SK-N-SH (cell line): ENCODE data around the gene C1QTNF9.

Source experiments
- CHD2 ChIP-seq: fragments of 150-350 bp; IDR thresholded peaks from 2 replicates; pipeline ENCODE4 v1.6.1; 2018; ENCODE audit warnings: low read length; ENCODE audit not compliant: partially characterized antibody
- CTCF ChIP-seq: fragments of 200-600 bp; sonication (generic); IDR thresholded peaks from 2 replicates; pipeline ENCODE4 v1.6.1; 2017; ENCODE audit warnings: antibody characterized with exemption, mild to moderate bottlenecking, moderate library complexity
- EP300 ChIP-seq, 2 experiments: IDR thresholded peaks; 2 replicates each; pipeline versions ENCODE4 v1.4.0 to v1.6.1; 2012; ENCODE audit warnings: borderline replicate concordance in 1 of 2, low read depth in 1 of 2, low read length in 1 of 2
- JUND ChIP-seq: IDR thresholded peaks from 2 replicates; pipeline ENCODE4 v1.4.0; 2012
- MAX ChIP-seq: IDR thresholded peaks from 2 replicates; pipeline ENCODE4 v1.4.0; 2012; ENCODE audit warnings: low read depth
- NFIC ChIP-seq: IDR thresholded peaks from 2 replicates; pipeline ENCODE4 v1.4.0; 2012; ENCODE audit warnings: borderline replicate concordance
- POLR2AphosphoS5 ChIP-seq: IDR thresholded peaks from 2 replicates; pipeline ENCODE4 v1.6.1; 2012; ENCODE audit warnings: low read depth, low read length
- REST ChIP-seq: IDR thresholded peaks from 2 replicates; pipeline ENCODE4 v1.6.1; 2012; ENCODE audit warnings: mild to moderate bottlenecking, low read depth, low read length, moderate library complexity
- RXRA ChIP-seq: IDR thresholded peaks from 2 replicates; pipeline ENCODE4 v1.4.0; 2012; ENCODE audit warnings: low read depth, mild to moderate bottlenecking, borderline replicate concordance
- USF2 ChIP-seq: fragments of 150-350 bp; IDR thresholded peaks from 2 replicates; pipeline ENCODE4 v1.6.1; 2017; ENCODE audit warnings: antibody characterized with exemption, low read length, low read depth, borderline replicate concordance
- YY1 ChIP-seq: IDR thresholded peaks from 2 replicates; pipeline ENCODE4 v1.4.0; 2012; ENCODE audit warnings: low read depth, mild to moderate bottlenecking

GRCh38 chr13:24276306-24276705, 33.1 kb upstream of the C1QTNF9 start:
- no peak for TF ChIP-seq CTCF
- TF ChIP-seq MAX = no peak
- TF ChIP-seq POLR2AphosphoS5 = no peak
- TF ChIP-seq YY1 = no peak
- TF ChIP-seq REST = no peak
- TF ChIP-seq NFIC = no peak
- no peak for TF ChIP-seq EP300 (IDR thresholded peaks at IDR 0.05; ENCODE audit: borderline replicate concordance in 1 of 2, low read depth in 1 of 2, low read length in 1 of 2)
- no peak for TF ChIP-seq USF2
- no peak for TF ChIP-seq CHD2
- no peak for TF ChIP-seq JUND
- no peak for TF ChIP-seq RXRA
